Measurements from ENCODE around the gene GCNT3.
"Not testable (repeated sequence)": the region's sequence is repeated elsewhere in the genome, so short reads cannot be mapped to it uniquely, and the experiment has no call there.

Gene GCNT3

DNA sequence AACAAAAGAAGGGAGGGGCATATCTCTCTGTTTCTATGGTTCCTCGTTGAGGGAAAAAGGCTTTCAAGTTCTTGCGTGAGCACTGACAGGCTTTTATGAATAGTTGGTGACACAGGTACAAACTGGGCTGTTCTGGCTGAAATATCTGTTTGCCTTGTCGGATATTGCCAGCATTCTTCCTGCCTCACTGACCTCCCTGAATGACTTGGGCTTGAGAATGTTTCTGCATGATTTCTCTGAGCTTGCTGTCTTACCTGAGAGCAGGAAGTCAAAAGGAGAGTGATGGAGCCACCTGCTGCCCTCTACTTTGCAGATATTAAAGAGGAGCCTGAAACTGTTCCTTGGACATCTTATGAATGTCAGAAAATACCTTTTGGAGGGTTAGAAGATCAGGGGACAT, 4.8 kb downstream of the GCNT3 start:
- DNase-seq (ENCODE audit: insufficient read length, low spot score): no peak
- FAIRE-seq: no peak

GRCh38 chr15:59618406-59618805, 6.8 kb downstream of the GCNT3 start:
- no peak for FAIRE-seq
- DNase-seq (ENCODE audit: insufficient read length, low spot score): no peak

DNA sequence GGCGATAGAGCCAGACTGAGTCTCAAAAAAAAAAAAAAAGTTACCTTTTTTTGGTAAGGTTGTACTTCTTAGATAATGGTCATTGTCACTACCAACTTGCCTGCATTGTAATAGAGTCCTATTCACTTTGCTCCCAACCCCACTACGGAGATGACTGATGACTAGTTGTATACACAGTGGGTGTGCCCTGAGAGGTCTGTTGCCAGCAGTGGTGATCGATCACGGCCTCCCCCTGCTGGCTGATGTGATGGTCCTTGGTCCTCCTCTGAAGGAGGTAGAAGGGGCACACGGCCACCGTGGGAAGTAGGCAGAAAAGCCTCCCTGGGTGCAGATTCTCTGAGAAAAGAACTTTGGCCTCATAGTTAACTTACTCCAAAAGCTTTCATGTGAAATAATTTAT, 10.7 kb downstream of the GCNT3 start:
- FAIRE-seq (peak; percentile 75), DNase-seq (ENCODE audit: insufficient read length, low spot score) (peak; percentile 70)

DNA sequence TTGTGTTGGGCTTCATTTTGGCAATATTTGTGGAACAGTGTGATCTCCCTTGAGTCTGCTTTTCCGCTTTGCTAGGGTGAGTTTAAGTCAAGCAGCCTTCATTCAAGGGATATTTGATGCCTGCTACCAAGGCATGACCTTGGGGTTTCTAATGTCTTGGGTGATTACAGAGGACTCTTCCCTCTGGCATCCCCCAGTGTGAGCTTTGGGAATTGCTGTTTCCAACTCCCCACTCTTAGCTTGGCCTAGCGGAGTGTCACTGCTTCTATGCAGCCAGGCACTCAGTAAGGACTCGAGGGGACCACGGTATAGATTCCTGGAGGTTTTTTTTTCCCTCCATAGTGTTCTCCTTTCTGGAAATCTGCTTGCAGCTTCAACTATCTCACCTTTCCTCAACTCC, 21.1 kb downstream of the GCNT3 start:
- no peak for FAIRE-seq
- peak; percentile 10 for DNase-seq (ENCODE audit: insufficient read length, low spot score)

GRCh38 chr15:59636184-59636583, 24.6 kb downstream of the GCNT3 start:
- DNase-seq (ENCODE audit: insufficient read length, low spot score): no peak
- no peak for FAIRE-seq

DNA sequence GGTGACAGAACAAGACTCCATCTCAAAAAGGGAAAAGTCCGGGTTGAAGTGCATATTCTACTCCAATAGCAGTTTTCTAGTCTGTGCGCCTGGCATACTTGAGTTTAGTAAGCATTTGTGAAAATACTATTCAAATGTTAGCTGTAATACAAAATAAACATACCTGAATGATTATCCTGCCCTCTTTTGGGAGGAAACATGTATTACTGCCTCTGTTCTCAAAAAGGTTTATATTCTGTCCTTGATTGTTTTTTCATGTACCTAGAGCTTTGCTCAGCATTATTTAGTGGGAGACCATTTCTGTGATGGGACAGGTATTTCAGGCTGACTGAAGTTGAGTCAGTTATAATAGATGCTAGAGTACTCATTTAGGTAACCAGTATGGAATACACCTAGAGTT, 25.9 kb downstream of the GCNT3 start:
- DNase-seq (ENCODE audit: insufficient read length, low spot score): not testable (repeated sequence)
- peak; percentile 42 for FAIRE-seq

DNA sequence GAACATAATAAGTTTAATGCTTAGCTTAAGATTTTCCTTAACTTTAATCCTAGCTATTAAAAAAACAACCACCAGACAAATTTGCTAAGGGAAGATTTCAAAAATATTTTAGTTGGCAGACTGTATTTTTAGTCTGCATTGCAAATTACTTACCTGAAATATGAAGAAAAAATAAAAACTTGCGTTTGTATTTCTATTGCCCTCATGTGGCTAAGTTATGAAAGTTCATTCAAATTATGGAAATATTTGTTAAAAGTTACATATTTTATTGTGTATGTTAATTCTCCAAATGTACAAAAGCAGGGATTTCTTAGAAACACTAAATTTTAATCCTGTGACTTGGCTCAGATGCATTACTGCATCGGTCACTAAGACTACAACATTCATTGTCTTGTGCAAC, 30.8 kb downstream of the GCNT3 start:
- no peak for FAIRE-seq

GRCh38 chr15:59644756-59645155, 33.2 kb downstream of the GCNT3 start:
- DNase-seq (ENCODE audit: insufficient read length, low spot score): no peak
- no peak for FAIRE-seq

More for the DNA sequence above, 30.8 kb downstream of the GCNT3 start:
- DNase-seq (ENCODE audit: insufficient read length, low spot score): no peak

DNA sequence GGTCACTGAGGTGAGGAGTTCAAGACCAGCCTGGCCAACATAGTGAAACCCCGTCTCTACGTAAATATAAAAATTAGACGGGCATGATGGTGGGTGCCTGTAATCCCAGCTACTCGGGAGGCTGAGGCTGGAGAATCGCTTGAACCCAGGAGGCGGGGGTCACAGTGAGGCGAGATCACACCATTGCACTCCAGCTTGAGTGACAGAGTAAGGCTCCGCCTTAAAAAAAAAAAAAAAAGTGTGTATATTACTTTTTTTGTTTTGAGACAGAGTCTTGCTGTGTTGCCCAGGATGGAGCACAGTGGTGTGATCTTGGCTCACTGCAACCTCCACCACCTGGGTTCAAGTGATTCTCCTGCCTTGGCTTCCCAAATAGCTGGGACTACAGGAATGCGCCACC, 34.2 kb downstream of the GCNT3 start:
- DNase-seq (ENCODE audit: insufficient read length, low spot score); FAIRE-seq: not testable (repeated sequence)

DNA sequence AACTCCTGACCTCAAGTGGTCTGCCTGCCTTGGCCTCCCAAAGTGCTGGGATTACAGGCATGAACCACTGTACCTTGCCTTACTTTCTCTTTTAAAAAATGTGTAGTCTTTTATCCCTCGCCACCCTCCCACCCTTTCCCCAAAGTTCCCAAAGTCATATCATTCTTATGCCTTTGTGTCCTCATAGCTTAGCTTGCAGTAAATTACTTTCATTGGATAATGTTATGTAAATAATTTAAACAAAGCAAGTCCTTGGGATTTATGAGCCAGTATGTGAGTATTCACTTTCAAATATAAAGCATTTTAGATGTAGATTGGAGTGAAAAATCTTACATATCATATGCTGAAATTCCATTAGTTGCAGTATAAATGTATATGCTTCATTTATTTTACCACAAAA, 34.7 kb downstream of the GCNT3 start:
- FAIRE-seq: no peak

DNA sequence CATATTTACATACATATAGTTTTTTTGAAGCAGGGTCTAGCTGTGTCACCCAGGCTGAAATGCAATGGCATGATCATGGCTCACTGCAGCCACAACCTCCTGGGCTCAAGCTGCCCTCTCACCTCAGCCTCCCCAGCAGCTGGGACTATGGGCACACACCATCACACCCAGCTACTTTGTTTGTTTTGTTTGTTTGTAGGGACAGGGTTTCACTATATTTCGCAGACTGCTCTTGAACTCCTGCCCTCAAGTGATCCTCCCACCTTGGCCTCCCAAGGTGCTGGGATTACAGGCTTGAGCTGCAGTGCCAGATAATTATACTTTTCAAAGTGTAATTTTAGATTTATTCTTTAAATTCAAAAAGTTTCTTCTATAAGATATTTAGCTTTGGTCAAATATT, 35.5 kb downstream of the GCNT3 start:
- DNase-seq (ENCODE audit: insufficient read length, low spot score): no peak
- no peak for FAIRE-seq

More for the DNA sequence above, 34.7 kb downstream of the GCNT3 start:
- DNase-seq (ENCODE audit: insufficient read length, low spot score): no peak

GRCh38 chr15:59649603-59650002, 38.0 kb downstream of the GCNT3 start:
- DNase-seq (ENCODE audit: insufficient read length, low spot score) (no peak), FAIRE-seq (no peak)

GRCh38 chr15:59654046-59654445, 42.5 kb downstream of the GCNT3 start:
- FAIRE-seq (no peak), DNase-seq (ENCODE audit: insufficient read length, low spot score) (no peak)

GRCh38 chr15:59656897-59657634, 45.5 kb downstream of the GCNT3 start, which contains the start of gene GTF2A2:
Gene GTF2A2, minus strand, starts transcription at chr15:59657515. Its CDS starts 5,238 bp downstream, at chr15:59652277.
- peak; percentile 31 for FAIRE-seq
- peak; percentile 88 for DNase-seq (ENCODE audit: insufficient read length, low spot score)

GRCh38 chr15:59657635-59658125, 46.1 kb downstream of the GCNT3 start:
- FAIRE-seq (no peak), DNase-seq (ENCODE audit: insufficient read length, low spot score) (no peak)

GRCh38 chr15:59659366-59659765, 47.8 kb downstream of the GCNT3 start:
- DNase-seq (ENCODE audit: insufficient read length, low spot score) (no peak), FAIRE-seq (no peak)

DNA sequence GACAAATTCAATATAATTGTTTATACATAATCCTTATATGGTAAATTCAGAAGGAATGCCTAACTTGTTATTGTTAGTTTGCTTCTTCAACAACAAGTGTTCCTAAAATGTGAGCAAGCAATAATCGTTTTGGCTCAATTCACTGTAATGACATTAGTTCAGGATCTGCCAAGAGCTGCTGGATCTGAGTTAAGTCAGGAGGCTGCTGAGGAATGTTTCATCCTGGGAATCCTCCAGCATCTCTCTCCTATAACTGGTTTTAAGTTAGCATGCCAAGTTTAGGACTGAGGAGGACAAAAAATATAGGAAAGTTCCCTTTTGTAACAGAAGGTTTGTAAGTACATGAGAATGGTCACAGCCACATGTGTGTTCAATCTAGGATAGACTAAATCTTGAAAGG, 50.7 kb downstream of the GCNT3 start:
- FAIRE-seq (no peak), DNase-seq (ENCODE audit: insufficient read length, low spot score) (no peak)

DNA sequence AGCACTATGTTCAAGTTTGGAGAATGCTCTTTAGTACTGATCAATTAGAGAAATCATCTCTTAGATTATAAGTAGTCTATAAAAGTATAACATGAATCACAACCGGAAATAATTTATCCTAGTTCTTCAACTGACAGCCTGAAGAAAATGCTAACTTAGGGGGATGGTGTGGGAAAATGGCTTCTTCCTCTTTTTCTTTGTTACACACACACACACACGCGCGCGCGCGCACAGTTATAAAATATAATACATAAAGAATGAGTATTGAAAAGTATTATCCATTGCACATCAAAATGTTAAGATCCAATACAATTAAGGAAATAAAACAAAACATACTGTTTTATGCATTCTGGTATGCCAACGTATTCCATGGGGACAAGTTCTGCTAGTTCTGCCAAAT, 57.0 kb downstream of the GCNT3 start:
- DNase-seq (ENCODE audit: insufficient read length, low spot score): no peak
- no peak for FAIRE-seq

Measured in HTR-8/SVneo (cell line).